NCI-H774 (cell line): Measurements from ENCODE around the gene ZMYND12.
"Not testable (repeated sequence)": the region's sequence is repeated elsewhere in the genome, so short reads cannot be mapped to it uniquely, and the experiment has no call there.

Experiments
- DNase-seq: peaks from one replicate; lab custom pipeline; 2025; lab: John Stamatoyannopoulos, UW

ZMYND12 gene, protein sequence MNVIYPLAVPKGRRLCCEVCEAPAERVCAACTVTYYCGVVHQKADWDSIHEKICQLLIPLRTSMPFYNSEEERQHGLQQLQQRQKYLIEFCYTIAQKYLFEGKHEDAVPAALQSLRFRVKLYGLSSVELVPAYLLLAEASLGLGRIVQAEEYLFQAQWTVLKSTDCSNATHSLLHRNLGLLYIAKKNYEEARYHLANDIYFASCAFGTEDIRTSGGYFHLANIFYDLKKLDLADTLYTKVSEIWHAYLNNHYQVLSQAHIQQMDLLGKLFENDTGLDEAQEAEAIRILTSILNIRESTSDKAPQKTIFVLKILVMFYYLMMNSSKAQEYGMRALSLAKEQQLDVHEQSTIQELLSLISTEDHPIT

GRCh38 chr1:42456010-42456753 is at the start of gene ZMYND12, which contains the start of gene PPCS:
Gene ZMYND12, minus strand, starts transcription at chr1:42456022. Its CDS starts 25 bp downstream, at chr1:42455997.
Gene PPCS, plus strand, starts transcription at chr1:42456543. Its CDS starts 23 bp downstream, at chr1:42456566.
- DNase-seq = peak; percentile 96

GRCh38 chr1:42504535-42505128 is 48.8 kb upstream of the ZMYND12 start:
- DNase-seq = no peak

- DNase-seq = not testable (repeated sequence)
Measured at GRCh38 chr1:42502031-42502430, 46.2 kb upstream of the ZMYND12 start.

DNA sequence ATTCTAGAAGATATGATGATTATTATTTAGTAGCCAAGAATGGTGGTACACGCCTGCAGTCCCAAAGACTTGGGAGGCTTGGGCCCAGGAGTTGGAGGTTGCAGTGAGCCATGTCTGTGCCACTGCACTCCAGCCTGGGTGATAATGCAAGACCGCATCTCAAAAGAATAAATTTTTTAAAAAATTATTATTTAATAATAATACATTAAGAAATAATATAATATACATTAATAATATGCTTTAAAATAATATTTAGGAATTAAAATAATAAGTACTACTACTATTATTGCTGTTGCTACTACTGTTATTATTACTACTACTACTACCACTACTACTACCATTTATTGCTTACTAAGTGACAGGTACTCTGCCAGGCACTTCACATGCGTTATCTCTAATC is 34.4 kb upstream of the ZMYND12 start:
- no peak for DNase-seq

GRCh38 chr1:42484382-42484781 is 28.6 kb upstream of the ZMYND12 start:
- no peak for DNase-seq

GRCh38 chr1:42482635-42483153 is 26.9 kb upstream of the ZMYND12 start:
- DNase-seq = no peak

DNA sequence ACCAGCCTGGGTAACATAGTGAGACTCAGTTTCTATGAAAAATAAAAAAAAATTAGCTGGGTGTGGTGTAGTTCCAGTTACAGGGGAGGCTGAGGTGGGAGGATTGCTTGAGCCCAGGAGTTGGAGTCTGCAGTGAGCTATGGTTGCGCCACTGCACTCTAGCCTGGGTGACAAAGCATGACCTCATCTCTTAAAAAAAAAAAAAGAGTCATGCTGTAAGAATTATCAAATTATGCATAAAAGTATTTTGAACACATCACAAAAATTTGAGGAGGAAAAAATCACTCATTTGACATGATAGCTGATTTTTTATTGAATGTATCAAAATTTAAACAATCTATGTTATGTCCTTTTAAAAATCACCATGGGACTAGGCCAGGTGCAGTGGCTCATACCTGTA is 25.1 kb upstream of the ZMYND12 start:
- no peak for DNase-seq

DNA sequence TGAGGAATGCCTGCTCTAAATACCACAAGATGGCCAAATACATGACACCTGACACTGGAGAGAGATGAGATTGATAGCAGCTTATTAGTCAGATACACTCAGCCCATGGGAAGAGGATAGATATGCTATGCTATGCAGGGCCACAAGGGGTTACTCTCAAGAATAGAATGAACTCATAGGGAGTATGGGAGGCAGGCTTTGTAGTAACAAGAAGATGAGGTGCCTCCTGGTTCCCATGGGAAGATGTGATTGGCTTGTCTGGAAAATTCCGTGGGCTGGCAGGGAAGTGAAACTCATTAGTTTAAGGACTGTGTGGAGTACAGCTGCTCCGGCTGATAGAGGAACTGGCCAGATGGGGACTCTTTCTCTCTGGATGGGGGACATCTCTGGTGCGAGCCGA is 23.8 kb upstream of the ZMYND12 start:
- no peak for DNase-seq

DNA sequence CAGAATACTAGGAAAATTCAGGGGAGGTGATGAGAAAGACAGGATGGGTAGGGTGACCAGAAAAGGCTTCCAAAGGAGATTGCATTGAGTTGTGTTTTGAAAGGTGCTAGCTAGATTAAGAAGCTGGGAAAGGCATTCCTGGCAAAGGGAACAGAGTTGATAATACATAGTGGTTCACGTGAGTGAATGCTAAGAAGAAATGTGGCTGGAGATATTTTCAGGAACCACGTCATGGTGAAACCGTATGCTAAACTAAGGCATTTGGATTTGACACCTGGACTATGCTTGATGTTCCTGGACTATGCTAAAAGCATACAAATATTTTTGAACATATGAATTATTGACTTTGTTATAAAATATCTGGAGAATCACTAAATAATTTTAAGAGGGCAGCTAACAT is 22.0 kb upstream of the ZMYND12 start:
- DNase-seq = no peak

GRCh38 chr1:42477354-42477753 is 21.5 kb upstream of the ZMYND12 start:
- not testable (repeated sequence) for DNase-seq

DNA sequence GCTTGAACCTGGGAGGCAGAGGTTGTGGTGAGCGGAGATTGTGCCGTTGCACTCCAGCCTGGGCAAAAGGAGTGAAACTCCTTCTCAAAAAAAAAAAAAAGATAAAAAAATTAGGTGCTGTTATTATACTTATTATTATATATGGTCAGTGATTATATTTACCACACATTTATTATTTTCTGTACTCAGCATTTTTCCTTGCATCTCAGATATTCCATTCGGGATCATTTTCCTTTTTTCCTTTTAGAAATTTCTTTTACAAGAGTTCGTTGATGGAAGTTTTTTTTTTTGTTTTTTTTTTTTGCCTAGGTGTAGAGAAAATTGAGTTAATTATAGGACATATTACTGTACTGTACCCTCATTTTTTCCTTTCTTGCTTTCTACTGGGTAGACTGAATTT is 20.8 kb upstream of the ZMYND12 start:
- no peak for DNase-seq

DNA sequence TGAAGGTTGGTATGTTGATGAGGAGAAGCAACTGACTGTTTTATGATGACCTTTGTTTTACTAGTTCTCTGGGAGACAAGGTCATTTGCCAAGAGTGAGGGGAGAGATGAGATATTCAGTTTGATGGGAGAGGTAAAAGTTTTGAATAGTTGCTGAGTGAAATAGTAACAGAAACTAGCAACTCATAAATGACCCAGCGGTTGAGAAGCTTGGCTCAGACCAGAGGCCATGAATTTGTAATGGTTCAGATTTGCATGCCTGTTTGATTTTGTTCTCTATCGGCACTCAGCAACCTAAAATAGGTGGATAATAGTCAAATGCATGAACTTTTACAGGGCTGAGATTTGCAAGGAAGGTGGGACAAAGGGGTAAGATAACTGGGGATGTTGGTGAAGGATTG is 13.9 kb upstream of the ZMYND12 start:
- no peak for DNase-seq

GRCh38 chr1:42466030-42466429 is 10.2 kb upstream of the ZMYND12 start:
- DNase-seq = no peak

- no peak for DNase-seq
Measured at GRCh38 chr1:42463921-42464320, 8.1 kb upstream of the ZMYND12 start.

DNA sequence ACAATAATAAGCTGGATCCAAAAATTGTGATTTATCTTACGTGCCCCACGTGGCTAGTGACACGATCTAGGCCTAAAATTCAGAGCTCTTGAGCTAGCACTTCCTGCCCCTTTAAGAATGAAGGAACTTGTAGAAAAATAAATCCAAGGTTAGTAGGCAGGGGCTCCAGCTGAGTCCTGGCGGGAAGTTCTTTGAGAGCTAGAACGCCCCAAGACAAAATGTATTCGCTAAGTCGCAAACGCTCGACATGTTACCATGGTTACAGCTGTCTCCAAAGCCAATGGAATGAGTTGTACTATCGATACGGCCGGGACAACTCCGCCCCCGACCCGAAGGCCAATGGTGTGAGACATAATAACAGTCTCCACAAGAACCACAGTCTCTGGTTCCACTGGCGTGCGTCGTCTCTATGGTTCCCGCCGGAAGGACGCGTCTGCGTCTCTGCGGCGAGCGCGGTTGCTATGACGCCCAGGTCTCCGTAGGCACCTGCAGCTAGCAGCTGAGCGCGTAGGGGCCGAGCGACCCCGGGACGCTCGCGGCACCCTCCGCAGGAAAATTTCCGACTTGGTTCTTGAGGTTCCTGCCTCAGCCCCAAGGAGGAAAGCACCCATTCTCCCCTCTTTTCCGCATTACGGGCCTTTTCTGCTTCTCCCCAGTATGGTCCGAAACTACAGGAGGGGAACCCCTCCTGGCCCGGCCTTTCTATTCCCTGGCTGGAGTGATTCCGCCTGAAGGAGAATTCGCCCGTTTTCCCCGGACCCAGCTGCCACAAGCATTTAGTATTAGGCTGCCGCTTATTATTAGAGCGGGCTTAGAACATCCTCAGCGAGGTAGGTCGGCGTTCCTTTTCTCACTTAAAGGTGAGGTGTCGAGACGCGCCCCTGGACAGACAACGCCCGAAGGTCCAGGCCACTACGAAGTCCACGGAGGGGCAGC is 7.3 kb upstream of the ZMYND12 start, which contains the start of gene CCDC30:
Gene CCDC30 (plus strand): TSS at position 459 of the 936 bp plus-strand sequence. CDS start 17,266 bp downstream, outside the sequence.
- DNase-seq = peak; percentile 100

- DNase-seq = no peak
Measured at GRCh38 chr1:42461196-42461595, 5.4 kb upstream of the ZMYND12 start.

DNA sequence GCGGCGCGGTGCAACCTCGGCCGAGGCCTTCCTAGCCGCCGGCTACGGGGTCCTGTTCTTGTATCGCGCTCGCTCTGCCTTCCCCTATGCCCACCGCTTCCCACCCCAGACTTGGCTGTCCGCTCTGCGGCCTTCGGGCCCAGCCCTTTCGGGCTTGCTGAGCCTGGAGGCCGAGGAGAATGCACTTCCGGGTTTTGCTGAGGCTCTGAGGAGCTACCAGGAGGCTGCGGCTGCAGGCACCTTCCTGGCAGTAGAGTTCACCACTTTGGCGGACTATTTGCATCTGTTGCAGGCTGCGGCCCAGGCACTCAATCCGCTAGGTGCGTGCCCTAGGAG is 900 bp upstream of the ZMYND12 start:
- peak; percentile 72 for DNase-seq

DNA sequence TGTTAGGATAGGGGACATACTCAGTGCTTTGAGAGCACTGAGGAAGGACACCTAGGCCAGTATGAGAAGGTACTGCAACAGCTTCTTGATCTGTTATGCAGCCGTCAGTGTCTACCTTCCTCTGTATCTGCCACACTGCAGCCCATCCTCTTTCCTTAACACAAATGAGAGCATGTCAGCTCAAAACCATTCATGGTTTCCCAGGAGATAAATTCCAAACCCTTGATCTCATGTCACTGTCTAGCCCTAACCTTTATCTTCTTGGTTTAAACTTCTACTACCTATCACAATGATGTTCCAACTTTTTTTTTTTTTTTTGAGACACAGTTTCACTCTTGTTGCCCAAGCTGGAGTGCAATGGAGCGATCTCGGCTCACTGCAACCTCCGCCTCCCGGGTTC is 1.4 kb downstream of the ZMYND12 start:
- no peak for DNase-seq

DNA sequence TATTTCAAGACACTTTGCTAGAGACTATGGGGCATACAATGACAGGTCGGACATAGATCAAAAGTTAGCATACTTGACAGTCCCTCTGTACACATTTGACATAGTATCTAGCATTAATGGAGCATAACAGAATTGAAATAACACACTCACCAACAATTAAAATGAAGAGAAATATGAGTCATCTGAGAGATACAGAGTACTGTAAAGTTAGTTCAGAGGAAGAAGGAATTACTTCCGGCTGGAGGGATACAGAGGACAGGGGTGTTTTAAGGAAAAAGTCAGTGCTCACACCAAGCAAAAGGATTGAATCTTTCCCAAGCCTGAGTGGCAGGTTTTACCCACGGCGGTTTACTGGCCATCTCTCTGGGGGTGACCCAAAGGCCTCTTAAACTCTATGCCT is 2.4 kb downstream of the ZMYND12 start:
- no peak for DNase-seq

DNA sequence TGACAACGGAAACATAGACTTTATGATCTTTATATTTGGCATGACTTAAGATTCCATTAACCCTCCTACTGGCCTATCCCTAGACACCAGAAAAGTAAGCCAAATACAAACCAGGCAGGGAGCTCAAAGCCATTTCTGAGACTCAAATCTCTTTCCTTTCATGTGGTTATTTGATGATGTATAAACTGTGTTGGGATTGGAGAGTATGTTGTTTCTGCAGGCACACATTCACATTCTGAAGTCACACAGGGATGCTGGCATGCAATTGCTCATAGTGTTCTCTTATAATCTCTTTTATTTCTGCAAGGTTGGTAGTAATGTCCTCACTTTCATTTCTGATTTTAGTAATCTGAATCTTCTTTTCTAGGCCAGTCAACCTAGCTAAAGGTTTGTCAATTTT is 5.8 kb downstream of the ZMYND12 start:
- no peak for DNase-seq

GRCh38 chr1:42449256-42449655 is 6.6 kb downstream of the ZMYND12 start:
- DNase-seq = no peak

DNA sequence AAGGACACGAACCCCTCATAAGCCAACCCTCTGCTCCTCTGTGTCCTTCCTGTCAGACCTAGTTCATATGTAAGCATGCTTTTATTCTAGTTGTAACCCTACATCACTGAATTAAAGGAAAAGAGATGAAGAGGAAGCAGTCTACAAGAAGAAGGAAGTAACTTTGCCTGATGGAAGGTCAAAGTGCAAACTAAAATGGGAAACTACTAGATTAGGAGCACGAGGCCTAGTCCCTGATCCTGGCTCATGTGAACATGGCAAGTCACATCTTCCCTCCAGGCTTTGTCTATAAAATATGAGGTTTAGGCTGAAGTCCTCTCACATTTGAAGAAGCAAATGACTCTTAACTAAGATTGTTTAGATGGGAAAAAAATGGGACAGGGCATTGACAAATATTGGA is 13.2 kb downstream of the ZMYND12 start:
- no peak for DNase-seq
